Large intestine (tissue), 3 donors: ENCODE results near the gene EHBP1. TPM values are rescaled to one million over a fixed set of nuclear protein-coding genes. Genes with fewer than 3 reads are reported as not detected.

Source experiments
- DNase-seq, 2 donors: peaks; one replicate each; pipeline versions ENCODE4 v3.0.0 to v3.0.0-alpha.2; 2013
- H3K27ac ChIP-seq: one replicate; pipeline ENCODE4 v1.5.1; 2013; ENCODE audit warnings: low read length
- H3K27me3 ChIP-seq: 2 replicates; pipeline ENCODE4 v1.6.1; 2013; ENCODE audit warnings: low read length; ENCODE audit not compliant: control insufficient read depth, insufficient read depth
- H3K36me3 ChIP-seq: 2 replicates; pipeline ENCODE4 v1.6.1; 2013; ENCODE audit warnings: low read length; ENCODE audit not compliant: control insufficient read depth, insufficient read depth
- H3K4me1 ChIP-seq: one replicate; pipeline ENCODE4 v1.6.1; 2013; ENCODE audit warnings: low read length; ENCODE audit not compliant: control insufficient read depth, insufficient read depth
- H3K4me3 ChIP-seq: one replicate; pipeline ENCODE4 v1.5.1; 2013; ENCODE audit warnings: low read length
- H3K9me3 ChIP-seq: one replicate; pipeline ENCODE4 v1.6.1; 2013; ENCODE audit warnings: mild to moderate bottlenecking, low read depth, low read length, moderate library complexity; ENCODE audit not compliant: control insufficient read depth
- WGBS: methylation state at CpG from one replicate; pipeline ENCODE4 v1.1.5; 2013; ENCODE audit warnings: low lambda C conversion rate; ENCODE audit not compliant: insufficient coverage; 5-methylcytosine and 5-hydroxymethylcytosine counted together
- polyA plus RNA-seq: library from polyadenylated mRNA; unstranded; fragments of 120-200 nt; gene quantifications from one replicate; pipeline ENCODE4 v1.2.1, GENCODE V29; 2013

EHBP1 gene
- polyA plus RNA-seq, 1 donor, result 30.7 TPM

DNA sequence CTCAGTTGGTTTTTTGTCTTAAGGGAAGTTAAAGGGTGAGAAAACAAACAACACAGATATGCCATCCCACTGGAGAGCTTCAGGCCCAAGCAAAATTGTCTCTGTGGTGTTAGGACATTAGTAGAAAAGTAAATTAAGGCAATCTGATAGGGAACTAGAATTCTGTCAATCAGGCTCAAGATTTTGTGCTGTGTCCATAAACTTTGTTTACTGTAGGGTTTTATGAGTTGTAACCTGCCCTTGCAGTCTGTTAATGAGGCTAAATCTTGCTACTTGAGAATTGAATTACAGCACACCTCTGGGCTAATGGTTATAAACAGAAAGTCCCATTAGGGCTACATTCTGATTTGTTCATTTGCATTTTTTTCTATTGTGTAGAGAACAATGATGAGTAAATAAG is 267.1 kb downstream of the EHBP1 start:
- no peaks in the 10 kb centered on the region for H3K9me3 ChIP-seq
- no peaks in the 10 kb centered on the region for H3K4me1 ChIP-seq
- no peaks in the 10 kb centered on the region for H3K27me3 ChIP-seq
- H3K27ac ChIP-seq, result no peak overlapping the region
- H3K4me3 ChIP-seq, result no peak overlapping the region
- H3K36me3 ChIP-seq, result peaks cover 9% of the 10 kb centered on the region
- no peak for DNase-seq

DNA sequence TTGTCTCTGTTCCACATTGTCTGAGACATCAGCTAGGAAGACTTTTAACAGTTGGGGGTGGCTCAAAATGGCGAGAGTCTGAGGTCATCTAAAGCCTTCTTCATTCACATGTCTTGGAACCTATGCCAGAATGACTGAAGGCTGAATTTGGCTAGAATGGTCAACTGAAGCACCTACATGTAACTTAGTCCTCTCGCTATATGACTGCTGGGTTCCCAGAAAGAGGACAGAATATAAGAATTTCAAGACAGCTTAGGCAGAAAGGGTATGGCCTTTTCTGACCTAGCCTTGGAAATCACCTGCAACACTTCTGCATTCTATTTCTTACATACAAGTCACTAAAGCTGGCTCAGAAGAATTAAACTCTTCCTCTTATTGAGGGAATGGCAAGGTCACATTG is 269.5 kb downstream of the EHBP1 start:
- no CpG with 5 or more reads among the region's 2 CpGs for WGBS
- Histone ChIP-seq H3K4me3 (no peak overlapping the region), H3K36me3 (peaks cover 13% of the 10 kb centered on the region), H3K4me1 (no peaks in the 10 kb centered on the region), H3K9me3 (no peaks in the 10 kb centered on the region), H3K27me3 (no peaks in the 10 kb centered on the region), H3K27ac (no peak overlapping the region)
- DNase-seq, result no peak

DNA sequence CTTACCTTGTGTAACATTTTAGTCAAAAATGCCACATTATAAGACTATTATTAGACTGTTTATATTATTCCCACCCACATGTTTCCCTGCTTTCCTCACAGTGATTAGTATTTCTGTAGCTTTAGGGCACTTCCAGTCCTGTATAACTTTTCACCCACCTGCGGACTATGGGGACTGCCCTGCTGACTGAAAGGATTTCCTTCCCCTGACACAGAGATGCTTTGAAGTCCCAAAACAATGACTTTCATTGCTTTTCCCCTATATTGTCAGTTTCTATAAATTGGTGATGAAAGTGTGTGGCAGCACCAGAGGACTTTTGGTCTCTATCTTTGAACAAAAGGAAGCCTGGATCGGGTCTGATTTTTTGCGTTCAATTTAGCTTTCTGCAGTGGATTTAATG is 286.1 kb downstream of the EHBP1 start:
- Histone ChIP-seq H3K4me1 (peaks cover 3% of the 10 kb centered on the region), H3K4me3 (no peak overlapping the region), H3K9me3 (no peaks in the 10 kb centered on the region), H3K36me3 (peaks cover 15% of the 10 kb centered on the region), H3K27me3 (no peaks in the 10 kb centered on the region), H3K27ac (no peak overlapping the region)
- WGBS, result no CpG with 5 or more reads among the region's 3 CpGs
- DNase-seq, result no peak

DNA sequence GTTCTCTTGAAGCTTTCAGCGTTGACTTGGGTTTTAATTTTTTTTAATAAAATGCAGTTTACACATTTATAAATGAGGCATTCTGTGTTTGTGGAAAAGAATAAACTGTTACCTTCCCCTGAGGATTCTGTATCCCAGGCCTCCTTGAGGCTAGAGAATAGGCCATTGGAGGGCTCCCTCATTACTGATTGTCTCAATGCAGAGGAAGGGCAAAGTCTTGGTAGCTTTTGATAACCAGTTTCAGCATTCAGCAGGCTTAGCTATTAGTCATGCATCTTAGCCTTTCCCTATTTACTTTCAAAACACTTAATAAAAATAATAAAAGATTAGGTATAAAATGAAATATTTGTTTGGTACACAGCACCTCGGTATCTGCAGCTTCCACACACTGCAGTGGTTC is 287.0 kb downstream of the EHBP1 start:
- H3K4me1 ChIP-seq, result peaks cover 3% of the 10 kb centered on the region
- H3K36me3 ChIP-seq, result peaks cover 19% of the 10 kb centered on the region
- WGBS, result 20% methylated on average over 1 of the region's 2 CpGs
- H3K9me3 ChIP-seq, result no peaks in the 10 kb centered on the region
- peak; percentile 42 to 74 for DNase-seq
- H3K27ac ChIP-seq, result peak overlapping the region; percentile 41
- no peak overlapping the region for H3K4me3 ChIP-seq
- H3K27me3 ChIP-seq, result no peaks in the 10 kb centered on the region

DNA sequence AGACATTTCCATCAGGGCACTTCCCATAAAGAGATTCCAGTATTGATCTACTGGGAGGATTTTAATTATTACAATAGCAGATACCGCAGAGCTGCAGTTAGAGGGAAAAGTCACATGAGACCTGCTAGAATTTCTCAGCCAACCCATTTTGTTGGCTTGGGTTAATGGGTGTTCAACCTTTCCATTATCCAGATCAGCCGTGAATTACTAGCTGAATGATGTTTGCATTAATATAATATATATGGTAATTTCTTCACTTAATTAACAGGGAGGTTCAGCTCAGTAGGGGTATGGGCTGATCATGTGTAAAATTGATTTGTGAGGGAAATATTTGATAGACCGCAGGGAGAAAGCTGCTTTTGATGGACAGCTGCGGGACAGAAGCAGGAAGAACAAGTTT is 288.7 kb downstream of the EHBP1 start:
- DNase-seq, result no peak
- no peak overlapping the region for H3K27ac ChIP-seq
- H3K4me1 ChIP-seq, result peaks cover 3% of the 10 kb centered on the region
- 100% methylated on average over 1 of the region's 4 CpGs for WGBS
- no peaks in the 10 kb centered on the region for H3K27me3 ChIP-seq
- H3K36me3 ChIP-seq, result peaks cover 22% of the 10 kb centered on the region
- no peak overlapping the region for H3K4me3 ChIP-seq
- H3K9me3 ChIP-seq, result no peaks in the 10 kb centered on the region

DNA sequence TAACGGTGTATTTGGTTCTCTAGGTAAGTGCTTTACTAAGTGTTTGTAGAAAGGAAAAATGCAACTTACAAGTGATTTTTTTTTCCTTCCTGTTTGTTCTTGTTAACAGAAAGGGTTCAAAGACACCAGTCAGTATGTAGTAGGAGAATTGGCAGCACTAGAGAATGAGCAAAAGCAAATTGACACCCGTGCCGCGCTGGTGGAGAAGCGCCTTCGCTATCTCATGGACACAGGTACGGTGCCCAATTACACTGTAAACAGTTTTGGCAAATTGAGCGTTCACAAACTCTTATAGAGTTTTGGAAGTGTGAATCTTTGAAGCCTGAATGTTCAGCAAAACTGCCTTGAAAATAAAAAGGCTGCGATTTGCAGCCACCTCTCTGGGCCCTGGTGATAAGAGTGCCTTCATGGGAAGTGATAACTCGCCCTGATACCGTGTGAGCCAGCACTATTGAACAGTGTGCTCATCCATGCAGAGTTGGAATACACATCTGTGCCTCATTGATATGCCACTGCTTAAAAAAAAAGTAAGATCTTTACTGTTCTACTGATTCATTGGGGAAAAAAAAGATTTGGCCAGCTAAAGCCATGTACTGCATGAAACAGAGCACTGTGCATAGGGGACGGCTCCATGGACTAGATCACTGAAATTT is 291.1 kb downstream of the EHBP1 start:
- peaks cover 3% of the 10 kb centered on the region for H3K4me1 ChIP-seq
- no peak for DNase-seq
- H3K36me3 ChIP-seq, result peaks cover 22% of the 10 kb centered on the region
- H3K9me3 ChIP-seq, result no peaks in the 10 kb centered on the region
- 88% methylated on average over 5 of the region's 12 CpGs for WGBS
- no peak overlapping the region for H3K27ac ChIP-seq
- H3K4me3 ChIP-seq, result no peak overlapping the region
- no peaks in the 10 kb centered on the region for H3K27me3 ChIP-seq

DNA sequence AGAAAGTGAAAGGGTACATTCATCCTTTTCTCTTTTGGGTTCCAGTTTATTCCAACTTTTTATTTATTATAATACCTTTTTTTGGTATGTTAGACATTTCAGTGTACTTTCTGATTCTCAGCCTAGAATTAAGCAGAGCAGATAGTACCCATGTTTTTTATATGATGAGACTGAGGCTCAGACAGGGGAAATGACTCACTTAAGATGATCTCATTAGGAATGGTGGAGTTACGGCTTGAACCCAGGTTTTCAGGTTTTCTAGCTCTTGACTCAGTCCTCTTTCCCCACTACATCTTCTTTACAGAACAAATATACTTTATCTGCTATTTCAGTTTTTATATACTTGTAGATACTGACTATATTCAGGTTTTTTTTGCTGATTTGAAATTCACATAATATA is 293.4 kb downstream of the EHBP1 start:
- Histone ChIP-seq H3K27me3 (no peaks in the 10 kb centered on the region), H3K36me3 (peaks cover 19% of the 10 kb centered on the region), H3K9me3 (no peaks in the 10 kb centered on the region), H3K4me1 (no peaks in the 10 kb centered on the region), H3K4me3 (no peak overlapping the region), H3K27ac (no peak overlapping the region)
- WGBS, result no CpG with 5 or more reads among the region's 1 CpG
- DNase-seq, result no peak

DNA sequence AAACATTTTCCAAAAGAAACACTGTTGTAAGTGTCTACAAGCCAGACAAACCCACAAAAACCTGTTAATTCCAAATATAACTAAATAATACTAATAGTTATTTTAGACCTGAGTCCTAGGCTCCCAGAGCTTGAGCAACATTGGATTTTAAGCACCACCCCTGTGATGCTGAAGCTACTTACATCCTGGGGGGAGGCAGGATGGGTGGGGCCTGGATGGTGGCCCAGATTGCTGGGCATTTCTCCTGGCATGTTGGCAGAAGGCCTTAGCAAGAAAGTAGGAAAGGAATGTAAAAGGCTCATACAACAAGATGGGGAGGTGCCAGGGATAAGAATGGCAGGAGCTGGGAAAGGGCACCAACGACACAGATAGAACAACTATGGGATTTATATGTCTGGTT is 294.4 kb downstream of the EHBP1 start:
- no peak overlapping the region for H3K27ac ChIP-seq
- DNase-seq, result no peak
- H3K9me3 ChIP-seq, result no peaks in the 10 kb centered on the region
- no peak overlapping the region for H3K4me3 ChIP-seq
- no peaks in the 10 kb centered on the region for H3K27me3 ChIP-seq
- H3K4me1 ChIP-seq, result no peaks in the 10 kb centered on the region
- no CpG with 5 or more reads among the region's 1 CpG for WGBS
- peaks cover 14% of the 10 kb centered on the region for H3K36me3 ChIP-seq

DNA sequence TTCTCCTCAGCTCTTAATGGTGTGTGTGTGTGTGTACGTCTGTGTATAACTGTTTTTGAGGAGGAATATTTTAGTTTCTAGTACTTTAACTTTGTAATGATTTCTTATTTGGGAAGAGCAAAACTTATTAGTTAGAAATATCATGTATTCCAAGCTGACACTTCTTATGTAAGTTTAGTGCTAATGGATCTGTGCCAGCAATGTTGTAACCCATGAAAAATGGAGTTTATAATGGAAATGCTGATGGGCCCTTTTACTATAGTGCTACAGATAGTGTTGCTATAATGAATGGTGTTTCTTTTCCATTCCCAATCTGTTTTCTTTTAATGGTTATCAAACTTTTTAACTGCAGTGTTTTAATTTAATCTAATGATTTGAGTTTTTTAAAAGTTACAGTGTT is 295.3 kb downstream of the EHBP1 start:
- peaks cover 14% of the 10 kb centered on the region for H3K36me3 ChIP-seq
- peak; percentile 18 to 45 for DNase-seq
- H3K27me3 ChIP-seq, result no peaks in the 10 kb centered on the region
- WGBS, result no CpG with 5 or more reads among the region's 1 CpG
- no peaks in the 10 kb centered on the region for H3K4me1 ChIP-seq
- H3K27ac ChIP-seq, result no peak overlapping the region
- H3K4me3 ChIP-seq, result no peak overlapping the region
- no peaks in the 10 kb centered on the region for H3K9me3 ChIP-seq

DNA sequence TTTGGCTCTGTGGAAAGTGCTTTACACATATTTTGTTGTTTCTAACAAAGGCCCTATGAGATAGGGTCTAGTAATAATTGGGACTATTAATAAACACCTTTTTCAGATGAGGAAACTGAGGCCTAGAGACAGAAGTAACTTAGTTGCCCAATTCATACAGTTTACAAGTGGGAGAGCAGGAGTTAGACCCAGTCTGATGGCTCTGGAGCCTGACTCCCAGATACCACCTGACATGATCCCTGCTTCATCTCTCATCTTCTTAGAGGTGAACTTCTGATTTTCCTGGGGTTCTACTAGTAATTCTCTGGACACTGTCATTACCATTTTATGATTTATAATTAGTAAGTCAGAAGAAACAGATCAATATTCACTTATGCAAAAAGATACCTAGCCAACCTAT is 296.1 kb downstream of the EHBP1 start:
- Histone ChIP-seq H3K27ac (no peak overlapping the region), H3K9me3 (no peaks in the 10 kb centered on the region), H3K4me3 (no peak overlapping the region), H3K27me3 (no peaks in the 10 kb centered on the region), H3K4me1 (no peaks in the 10 kb centered on the region), H3K36me3 (peaks cover 14% of the 10 kb centered on the region)
- DNase-seq, result no peak

DNA sequence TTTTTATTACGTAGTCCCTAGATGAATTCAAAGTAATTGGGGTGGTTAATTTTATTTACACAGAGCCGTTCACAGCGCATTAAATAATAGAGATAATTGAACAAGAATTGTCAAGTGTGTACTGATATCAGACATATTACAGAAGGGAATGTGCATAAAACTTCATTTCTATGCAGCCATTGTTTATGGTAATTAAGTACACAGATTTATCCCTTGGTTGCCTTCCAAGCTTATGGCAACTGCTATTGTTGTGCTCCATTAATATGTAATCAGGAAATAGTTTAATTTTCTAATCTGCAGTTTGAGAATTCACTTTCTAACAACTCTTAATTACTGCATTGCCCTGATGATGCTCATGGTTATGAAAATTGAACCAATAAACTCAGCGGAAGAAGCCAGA is 297.8 kb downstream of the EHBP1 start:
- Histone ChIP-seq H3K9me3 (no peaks in the 10 kb centered on the region), H3K4me1 (no peaks in the 10 kb centered on the region), H3K4me3 (no peak overlapping the region), H3K27ac (no peak overlapping the region), H3K27me3 (no peaks in the 10 kb centered on the region), H3K36me3 (peaks cover 10% of the 10 kb centered on the region)
- WGBS, result 100% methylated on average over 1 of the region's 4 CpGs
- no peak for DNase-seq
